Adrenal gland (tissue), 5 donors: ENCODE measurements around the gene UGT1A10.

Source experiments
- POLR2A ChIP-seq, 2 donors: fragments of 450-650 bp; IDR thresholded peaks; one replicate each; pipeline ENCODE4 v1.6.1; 2017; ENCODE audit warnings: antibody characterized with exemption in 2 of 2, mild to moderate bottlenecking in 2 of 2, moderate library complexity in 1 of 2
- TF ChIP-seq, protein P1 (sequence below), 6 experiments: fragments of 450-650 bp in 4 of 6; fragments of 200-600 bp in 2 of 6; sonication (generic) in 1 of 6; IDR thresholded peaks; 1 replicate in 5 of 6; 2 replicates in 1 of 6; pipeline versions ENCODE4 v1.5.1 to v1.8.0; 2016 to 2021; ENCODE audit warnings: antibody characterized with exemption in 6 of 6, mild to moderate bottlenecking in 2 of 6, moderate library complexity in 1 of 6
- donor health status: DM: no; HTN: no; CAD: no.

DNA sequence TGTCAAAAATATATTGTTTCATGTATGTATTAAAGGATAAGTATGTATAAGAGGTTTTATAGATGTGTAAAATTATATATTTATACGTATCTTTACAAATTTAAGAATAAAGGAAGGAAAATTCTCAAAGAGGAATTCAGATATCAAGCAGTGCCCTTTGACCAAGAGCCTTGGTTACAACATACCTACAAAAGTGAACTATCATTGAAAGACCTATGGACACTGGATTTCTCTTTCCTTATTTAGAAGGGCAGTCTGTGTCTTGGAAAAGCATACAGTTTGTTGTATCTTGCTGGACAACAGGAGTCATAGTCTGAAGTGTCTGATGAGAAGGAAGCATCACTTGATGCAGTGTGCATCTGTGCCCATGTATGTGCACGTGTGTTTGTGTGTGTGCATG, 47.8 kb upstream of the UGT1A10 start:
- TF ChIP-seq, protein P1, sequence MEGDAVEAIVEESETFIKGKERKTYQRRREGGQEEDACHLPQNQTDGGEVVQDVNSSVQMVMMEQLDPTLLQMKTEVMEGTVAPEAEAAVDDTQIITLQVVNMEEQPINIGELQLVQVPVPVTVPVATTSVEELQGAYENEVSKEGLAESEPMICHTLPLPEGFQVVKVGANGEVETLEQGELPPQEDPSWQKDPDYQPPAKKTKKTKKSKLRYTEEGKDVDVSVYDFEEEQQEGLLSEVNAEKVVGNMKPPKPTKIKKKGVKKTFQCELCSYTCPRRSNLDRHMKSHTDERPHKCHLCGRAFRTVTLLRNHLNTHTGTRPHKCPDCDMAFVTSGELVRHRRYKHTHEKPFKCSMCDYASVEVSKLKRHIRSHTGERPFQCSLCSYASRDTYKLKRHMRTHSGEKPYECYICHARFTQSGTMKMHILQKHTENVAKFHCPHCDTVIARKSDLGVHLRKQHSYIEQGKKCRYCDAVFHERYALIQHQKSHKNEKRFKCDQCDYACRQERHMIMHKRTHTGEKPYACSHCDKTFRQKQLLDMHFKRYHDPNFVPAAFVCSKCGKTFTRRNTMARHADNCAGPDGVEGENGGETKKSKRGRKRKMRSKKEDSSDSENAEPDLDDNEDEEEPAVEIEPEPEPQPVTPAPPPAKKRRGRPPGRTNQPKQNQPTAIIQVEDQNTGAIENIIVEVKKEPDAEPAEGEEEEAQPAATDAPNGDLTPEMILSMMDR (IDR thresholded peaks at IDR 0.05), result no peak
- TF ChIP-seq POLR2A (IDR thresholded peaks at IDR 0.05), result no peak
